ENCODE results near the gene GABRD. TPM values are rescaled to one million over a fixed set of nuclear protein-coding genes. Genes with fewer than 3 reads are reported as not detected.

The GABRD gene
- total and polyA plus RNA-seq, 2 of the 13 experiments (the other 11 are each of a cell fraction or from before 2014, with no cell fraction given) = not detected

GRCh38 chr1:2049225-2049717 lies 30.1 kb downstream of the GABRD start (continued):
- TF ChIP-seq CERS6 (CRISPR knock-in tag; IDR thresholded peaks at IDR 0.05) (no peak), PLRG1 (conservative IDR thresholded peaks at IDR 0.05) (no peak), NR0B2 (CRISPR knock-in tag; IDR thresholded peaks at IDR 0.05) (no peak), PBX3 (CRISPR knock-in tag; IDR thresholded peaks at IDR 0.05; ENCODE audit: borderline replicate concordance) (no peak), NAIF1 (CRISPR knock-in tag; IDR thresholded peaks at IDR 0.05; ENCODE audit: borderline replicate concordance) (peak; percentile 78; the same call in 1 of the 2 replicates), SRY (CRISPR knock-in tag; IDR thresholded peaks at IDR 0.05) (peak; percentile 83; the same call in 1 of the 2 replicates), IKZF1 (IDR thresholded peaks at IDR 0.05) (no peak), ZNF337 (CRISPR knock-in tag; IDR thresholded peaks at IDR 0.05; ENCODE audit: borderline replicate concordance, low read depth) (no peak), CSRNP2 (CRISPR knock-in tag; conservative IDR thresholded peaks at IDR 0.05; ENCODE audit: low read depth) (no peak), SMARCC2 (IDR thresholded peaks at IDR 0.05) (no peak), NFRKB (IDR thresholded peaks at IDR 0.05) (no peak), KDM2A (CRISPR knock-in tag; IDR thresholded peaks at IDR 0.05; ENCODE audit: borderline replicate concordance, low read depth) (no peak; the same call in 1 of the 2 replicates), ZNF614 (CRISPR knock-in tag; IDR thresholded peaks at IDR 0.05; ENCODE audit: borderline replicate concordance) (no peak), PCBP2 (optimal IDR thresholded peaks at IDR 0.05; ENCODE audit: low read depth, low read length, poor library complexity, severe bottlenecking) (no peak), ZBTB39 (CRISPR knock-in tag; IDR thresholded peaks at IDR 0.05) (0 out of 2 replicates have a peak, but pooled peaks have one; percentile 72), NKX3-1 (CRISPR knock-in tag; IDR thresholded peaks at IDR 0.05) (0 out of 2 replicates have a peak, but pooled peaks have one; percentile 41), SKI (IDR thresholded peaks at IDR 0.05; ENCODE audit: partially characterized antibody) (no peak), MAX (IDR thresholded peaks at IDR 0.05) (peak; percentile 99)
- TF ChIP-seq, protein P1, sequence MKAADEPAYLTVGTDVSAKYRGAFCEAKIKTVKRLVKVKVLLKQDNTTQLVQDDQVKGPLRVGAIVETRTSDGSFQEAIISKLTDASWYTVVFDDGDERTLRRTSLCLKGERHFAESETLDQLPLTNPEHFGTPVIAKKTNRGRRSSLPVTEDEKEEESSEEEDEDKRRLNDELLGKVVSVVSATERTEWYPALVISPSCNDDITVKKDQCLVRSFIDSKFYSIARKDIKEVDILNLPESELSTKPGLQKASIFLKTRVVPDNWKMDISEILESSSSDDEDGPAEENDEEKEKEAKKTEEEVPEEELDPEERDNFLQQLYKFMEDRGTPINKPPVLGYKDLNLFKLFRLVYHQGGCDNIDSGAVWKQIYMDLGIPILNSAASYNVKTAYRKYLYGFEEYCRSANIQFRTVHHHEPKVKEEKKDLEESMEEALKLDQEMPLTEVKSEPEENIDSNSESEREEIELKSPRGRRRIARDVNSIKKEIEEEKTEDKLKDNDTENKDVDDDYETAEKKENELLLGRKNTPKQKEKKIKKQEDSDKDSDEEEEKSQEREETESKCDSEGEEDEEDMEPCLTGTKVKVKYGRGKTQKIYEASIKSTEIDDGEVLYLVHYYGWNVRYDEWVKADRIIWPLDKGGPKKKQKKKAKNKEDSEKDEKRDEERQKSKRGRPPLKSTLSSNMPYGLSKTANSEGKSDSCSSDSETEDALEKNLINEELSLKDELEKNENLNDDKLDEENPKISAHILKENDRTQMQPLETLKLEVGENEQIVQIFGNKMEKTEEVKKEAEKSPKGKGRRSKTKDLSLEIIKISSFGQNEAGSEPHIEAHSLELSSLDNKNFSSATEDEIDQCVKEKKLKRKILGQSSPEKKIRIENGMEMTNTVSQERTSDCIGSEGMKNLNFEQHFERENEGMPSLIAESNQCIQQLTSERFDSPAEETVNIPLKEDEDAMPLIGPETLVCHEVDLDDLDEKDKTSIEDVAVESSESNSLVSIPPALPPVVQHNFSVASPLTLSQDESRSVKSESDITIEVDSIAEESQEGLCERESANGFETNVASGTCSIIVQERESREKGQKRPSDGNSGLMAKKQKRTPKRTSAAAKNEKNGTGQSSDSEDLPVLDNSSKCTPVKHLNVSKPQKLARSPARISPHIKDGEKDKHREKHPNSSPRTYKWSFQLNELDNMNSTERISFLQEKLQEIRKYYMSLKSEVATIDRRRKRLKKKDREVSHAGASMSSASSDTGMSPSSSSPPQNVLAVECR (CRISPR knock-in tag; IDR thresholded peaks at IDR 0.05; ENCODE audit: borderline replicate concordance) = 0 out of 2 replicates have a peak, but pooled peaks have one; percentile 64

Data from HepG2 (cell line).